ENCODE results near the gene GALNT4.

GALNT4 gene

DNA sequence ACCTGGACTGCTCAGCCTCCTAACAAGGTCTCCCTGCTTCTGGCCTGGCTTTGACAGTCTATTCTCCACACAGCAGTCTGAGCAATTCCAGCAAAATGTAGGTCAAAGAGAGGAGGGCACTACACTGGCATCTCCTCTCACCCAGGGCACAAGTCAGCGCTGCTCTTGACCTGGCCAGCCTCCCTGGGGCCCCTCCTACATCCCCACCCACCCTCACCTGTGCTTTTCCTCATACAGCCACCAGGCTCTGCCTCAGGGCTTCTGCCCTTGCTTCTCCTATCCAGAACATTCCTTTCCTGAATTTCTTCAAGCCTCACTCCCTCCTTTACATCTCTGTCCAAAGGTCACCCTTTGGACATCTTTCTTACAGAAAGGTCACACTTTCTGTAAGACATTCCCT is 33.7 kb downstream of the GALNT4 start:
- no peak for DNase-seq

DNA sequence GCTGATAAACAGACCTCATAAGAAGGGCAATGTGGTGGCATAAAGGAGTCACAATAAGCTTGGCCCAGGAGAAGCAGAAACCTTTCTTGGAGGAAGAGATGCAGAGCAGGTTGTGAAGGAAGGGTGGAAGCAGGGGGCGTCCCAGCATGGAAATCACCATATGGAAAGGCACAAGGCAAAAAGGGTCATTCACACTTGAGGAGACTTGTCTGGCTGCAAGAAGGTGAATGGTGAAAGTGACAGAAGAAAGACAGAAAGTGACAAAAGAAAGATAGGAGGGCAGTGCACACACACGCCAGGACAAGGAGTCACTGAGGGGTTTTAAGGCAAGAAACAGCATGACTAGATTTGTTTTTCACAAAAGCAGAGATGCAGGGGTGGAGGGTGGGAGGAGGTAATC is 38.3 kb downstream of the GALNT4 start:
- no peak for DNase-seq

DNA sequence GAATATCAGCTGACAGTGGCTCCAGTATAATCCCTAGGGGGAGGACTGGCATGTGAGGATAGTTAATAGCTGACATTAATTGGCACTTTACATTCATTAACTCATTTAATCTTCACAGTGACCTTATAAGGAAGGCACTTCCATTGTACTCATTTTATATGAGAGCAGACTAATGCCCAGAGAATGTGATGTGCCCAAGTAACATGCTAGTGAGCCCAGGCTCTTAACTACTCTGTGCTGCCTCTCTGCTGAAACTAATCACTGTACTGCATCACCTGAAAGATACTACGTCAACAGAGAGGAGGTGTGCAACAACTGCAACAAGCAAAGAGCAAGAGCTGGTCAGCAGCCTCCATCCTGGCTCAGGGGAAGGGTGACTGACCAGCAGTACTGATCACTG is 40.1 kb downstream of the GALNT4 start:
- no peak for DNase-seq

DNA sequence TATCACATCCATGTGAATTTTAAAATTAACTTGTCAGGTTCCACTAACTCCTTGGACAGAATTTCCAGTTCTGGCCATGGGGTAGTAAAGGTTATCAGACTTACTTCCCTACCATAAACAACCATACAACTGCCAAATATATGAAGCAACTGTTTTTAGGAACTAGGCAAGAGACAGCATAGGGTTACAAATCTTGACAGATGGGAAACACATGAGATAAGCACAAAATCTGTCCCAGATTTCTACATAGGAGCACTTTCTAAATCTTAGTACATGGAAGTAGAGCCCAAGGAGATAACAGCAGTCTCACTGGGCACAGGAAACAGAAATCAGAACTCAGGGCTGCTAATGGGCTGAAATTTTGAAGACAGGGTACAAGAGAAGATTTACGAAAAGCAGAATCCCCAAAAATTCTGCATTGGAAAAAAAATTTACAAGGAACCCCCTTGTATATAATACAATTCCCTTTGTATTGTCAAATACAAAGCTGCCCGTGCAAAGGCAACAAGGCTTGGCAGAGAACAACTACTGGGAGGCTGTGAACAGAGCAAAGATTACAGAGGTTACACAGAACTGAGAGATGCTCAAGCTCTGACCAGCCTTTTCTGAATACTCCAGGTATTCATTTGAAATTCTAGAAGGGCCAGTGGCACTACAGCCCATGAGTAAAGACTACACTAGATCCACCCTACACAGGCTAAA is 43.2 kb downstream of the GALNT4 start:
- no peak for DNase-seq

DNA sequence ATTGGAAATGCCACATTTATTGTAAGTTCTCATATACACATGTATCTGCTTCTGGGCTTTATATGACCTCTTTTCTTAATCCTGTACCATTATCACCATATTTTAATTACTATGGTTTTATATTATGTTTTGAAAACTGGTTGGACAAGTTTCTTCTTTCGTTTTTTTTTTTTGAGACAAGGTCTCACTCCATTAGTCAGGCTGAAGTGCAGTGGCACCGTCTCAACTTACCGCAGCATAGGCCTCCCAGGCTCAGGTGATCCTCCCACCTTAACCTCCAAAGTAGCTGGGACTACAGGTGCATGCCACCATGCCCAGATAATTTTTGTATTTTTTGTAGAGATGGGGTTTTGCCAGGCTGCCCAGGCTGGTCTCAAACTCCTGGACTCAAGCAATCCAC is 44.6 kb downstream of the GALNT4 start:
- no peak for DNase-seq

DNA sequence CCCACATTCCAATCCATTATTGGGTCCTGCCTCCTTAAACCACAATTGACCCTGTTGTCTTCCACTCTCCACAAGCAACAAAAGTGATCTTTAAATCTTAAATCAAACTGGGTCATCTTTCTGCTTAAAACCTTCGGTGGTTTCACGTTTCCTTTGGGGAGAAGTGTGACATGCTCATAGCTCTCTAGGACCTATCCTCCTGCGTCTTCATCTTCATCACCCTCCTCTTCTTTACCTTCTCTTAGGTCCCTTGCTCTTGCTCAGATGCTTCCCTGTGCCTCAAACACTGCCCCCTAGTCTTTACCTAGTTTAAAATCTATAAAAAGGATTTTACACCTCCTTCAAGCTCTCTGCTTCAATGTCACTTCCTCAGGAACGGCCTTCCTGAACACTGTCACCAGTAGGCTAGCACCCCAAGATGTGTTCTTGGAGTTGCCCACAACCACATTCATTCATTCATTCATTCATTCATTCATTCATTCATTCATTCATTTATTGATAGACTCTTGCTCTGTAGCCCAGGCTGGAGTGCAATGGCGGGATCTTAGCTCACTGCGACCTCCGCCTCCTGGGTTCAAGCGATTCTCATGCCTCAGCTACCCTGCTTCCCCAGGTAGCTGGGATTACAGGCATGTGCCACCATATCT is 46.8 kb downstream of the GALNT4 start:
- DNase-seq: no peak

DNA sequence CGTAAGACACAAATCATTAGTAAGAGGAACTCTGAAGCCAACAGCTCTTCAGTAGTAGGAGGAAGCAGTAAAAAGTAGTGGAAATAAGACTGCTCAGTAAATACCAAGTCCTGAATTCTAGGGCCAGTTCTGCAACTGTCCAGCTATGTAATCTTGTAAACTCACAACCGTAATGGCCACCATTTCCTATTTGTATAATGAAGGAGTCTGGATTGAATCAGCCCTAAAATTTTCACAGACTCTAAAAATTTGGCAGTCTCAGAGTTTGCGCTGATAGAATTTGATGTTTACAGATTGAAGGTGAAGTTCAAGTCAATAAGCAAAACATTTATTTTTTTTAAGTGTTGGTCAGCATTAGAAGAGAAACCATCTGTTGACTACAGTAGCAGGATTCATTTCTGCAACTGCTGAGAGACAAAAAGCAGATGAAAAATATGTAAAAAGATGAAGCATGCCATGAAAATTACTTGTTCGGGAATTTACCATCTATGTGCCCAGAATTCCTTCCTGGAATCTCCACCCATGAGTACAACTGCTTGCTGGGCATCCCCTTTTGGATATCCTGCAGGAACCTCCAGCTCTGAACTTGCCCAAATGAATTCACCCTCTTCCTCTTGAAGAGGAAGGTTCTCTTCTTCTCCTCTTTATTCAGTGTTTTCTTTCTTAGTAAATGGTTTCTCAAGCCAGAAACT is 47.5 kb downstream of the GALNT4 start:
- no peak for DNase-seq

DNA sequence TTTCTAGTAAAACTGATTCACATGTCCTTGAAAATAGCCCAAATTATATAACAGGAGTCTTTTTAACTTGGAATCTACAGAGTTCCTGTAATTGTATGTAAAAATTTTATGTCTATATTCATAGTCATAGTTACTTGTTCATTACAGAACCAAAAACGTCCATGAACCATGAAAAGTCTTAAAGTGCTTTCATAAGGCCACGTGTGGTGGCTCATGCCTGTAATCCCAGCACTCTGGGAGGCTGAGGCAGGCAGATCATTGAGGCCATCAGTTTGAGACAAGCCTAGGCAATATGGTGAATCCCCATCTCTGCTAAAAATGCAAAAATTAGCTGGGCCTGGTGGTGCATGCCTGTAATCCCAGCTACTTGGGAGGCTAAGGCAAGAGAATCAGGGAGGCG is 48.4 kb downstream of the GALNT4 start:
- no peak for DNase-seq

DNA sequence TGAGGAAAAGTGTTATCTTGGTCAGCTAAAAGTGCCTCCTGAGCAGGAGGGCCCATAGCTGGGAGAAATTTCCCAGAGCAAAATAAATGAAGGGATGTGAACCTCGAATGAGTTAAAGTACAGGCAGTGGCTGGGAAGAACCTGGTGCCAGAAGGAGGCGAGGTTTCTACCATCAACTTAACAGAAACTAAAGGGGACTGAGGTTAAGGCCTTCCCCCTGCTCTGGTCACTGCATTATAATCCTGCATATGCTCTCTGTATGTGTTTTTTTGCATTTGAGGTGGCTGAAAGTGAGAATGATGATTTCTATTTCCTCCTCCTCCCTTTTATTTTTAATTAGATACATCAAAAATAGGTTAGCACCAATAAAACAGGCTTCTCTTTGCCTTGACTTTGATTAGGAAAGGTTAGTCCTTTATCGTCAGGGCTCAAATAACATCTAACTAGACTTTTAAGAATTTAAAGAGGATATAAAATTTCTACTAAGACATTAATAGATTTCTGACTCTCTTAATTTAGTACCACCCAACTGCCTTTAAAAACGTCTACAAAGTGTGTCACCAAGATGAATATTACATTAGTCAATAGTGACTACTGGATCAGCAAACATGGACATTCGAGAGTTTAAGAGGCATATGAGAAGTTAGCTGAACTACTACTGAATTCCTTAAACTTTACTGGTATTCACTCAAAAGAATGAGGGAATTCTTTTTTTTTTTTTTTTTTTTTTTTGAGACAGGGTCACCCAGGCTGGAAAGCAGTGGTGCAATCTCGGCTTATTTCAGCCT is 49.2 kb downstream of the GALNT4 start:
- no peak for DNase-seq

DNA sequence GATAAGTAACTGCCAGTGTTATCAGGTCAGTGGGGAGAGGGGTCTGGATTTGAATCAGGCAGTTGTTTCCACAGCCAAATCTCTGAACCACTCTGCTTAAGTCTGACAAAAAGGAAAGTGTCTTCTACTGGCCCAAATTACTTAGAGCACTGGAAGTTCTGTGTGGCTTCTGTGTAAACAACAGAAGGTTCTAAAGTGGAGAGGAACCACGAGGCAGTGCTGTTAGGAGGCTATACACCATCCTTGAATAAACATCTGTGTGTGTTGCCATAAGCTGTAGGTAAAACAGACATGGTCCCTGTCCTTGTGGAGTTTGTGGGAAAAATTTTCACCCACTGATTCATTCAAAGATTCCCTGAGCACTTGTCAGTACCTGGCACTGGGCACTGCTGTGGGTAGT is 50.0 kb downstream of the GALNT4 start:
- DNase-seq: no peak
